ENCODE measurements around the gene TOMT.
A peak's percentile ranks its signal among the peaks of the same experiment; 100 is the strongest.

The TOMT gene

GRCh38 chr11:72112978-72113808 lies 7.5 kb downstream of the TOMT start:
- in situ Hi-C loops (cut with HindIII; ENCODE audit: low pct_ligation_motif_present, low sequenced_read_pairs) = no loop called here
- peak overlapping the region; percentile 80 for H3K4me3 ChIP-seq (ENCODE audit: low read depth, low read length)
- no peaks in the 10 kb centered on the region for H3K36me3 ChIP-seq (replicated peaks)
- no peak for DNase-seq
- peak overlapping the region; percentile 99 for H3K27ac ChIP-seq
- TF ChIP-seq, protein P1, sequence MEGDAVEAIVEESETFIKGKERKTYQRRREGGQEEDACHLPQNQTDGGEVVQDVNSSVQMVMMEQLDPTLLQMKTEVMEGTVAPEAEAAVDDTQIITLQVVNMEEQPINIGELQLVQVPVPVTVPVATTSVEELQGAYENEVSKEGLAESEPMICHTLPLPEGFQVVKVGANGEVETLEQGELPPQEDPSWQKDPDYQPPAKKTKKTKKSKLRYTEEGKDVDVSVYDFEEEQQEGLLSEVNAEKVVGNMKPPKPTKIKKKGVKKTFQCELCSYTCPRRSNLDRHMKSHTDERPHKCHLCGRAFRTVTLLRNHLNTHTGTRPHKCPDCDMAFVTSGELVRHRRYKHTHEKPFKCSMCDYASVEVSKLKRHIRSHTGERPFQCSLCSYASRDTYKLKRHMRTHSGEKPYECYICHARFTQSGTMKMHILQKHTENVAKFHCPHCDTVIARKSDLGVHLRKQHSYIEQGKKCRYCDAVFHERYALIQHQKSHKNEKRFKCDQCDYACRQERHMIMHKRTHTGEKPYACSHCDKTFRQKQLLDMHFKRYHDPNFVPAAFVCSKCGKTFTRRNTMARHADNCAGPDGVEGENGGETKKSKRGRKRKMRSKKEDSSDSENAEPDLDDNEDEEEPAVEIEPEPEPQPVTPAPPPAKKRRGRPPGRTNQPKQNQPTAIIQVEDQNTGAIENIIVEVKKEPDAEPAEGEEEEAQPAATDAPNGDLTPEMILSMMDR (IDR thresholded peaks at IDR 0.05; ENCODE audit: low read depth, low read length, missing control alignments) = no peak
- no peaks in the 10 kb centered on the region for H3K27me3 ChIP-seq (replicated peaks)

GRCh38 chr11:72114570-72114969 lies 8.8 kb downstream of the TOMT start:
- DNase-seq = no peak
- Histone ChIP-seq H3K36me3 (replicated peaks) (no peaks in the 10 kb centered on the region), H3K27me3 (replicated peaks) (no peaks in the 10 kb centered on the region), H3K27ac (no peak overlapping the region), H3K4me3 (ENCODE audit: low read depth, low read length) (no peak overlapping the region)
- in situ Hi-C loops (cut with HindIII; ENCODE audit: low pct_ligation_motif_present, low sequenced_read_pairs) = no loop called here
- TF ChIP-seq, protein P1 (IDR thresholded peaks at IDR 0.05; ENCODE audit: low read depth, low read length, missing control alignments) = no peak

DNA sequence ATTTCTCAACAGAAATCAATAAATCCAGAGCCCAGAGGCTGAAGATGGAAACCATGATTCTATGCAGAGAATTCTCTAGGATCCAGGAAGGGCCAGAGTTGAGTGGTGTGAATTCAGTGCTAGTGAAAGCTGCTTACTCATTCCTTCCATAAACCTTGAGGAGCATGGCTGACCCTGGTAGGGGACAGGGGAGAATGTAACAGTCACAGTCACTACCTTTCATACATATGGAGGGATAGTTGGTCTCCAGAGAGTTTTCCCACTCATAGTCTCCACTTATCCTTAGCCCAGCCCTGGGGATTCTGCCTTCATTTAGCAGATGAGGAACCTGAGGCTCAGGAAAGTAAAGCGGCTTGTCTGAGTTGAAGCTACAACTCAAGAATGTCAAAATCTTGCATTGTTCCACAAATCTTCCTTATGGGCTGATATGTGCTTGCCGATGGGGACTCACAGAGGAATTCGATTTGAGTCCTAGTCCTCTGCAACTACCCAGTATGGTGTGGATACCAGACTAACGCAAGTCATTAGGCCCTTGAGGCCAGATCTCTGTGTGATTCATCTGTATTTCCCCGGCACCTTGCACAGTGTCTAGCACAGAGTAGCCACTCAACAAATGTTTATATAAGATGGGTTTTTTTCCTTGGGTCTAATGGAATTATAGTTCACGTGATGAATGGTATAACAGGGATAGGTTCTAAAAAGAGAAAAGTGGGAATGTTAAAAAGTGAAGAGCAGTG lies 10.5 kb downstream of the TOMT start:
- no peaks in the 10 kb centered on the region for H3K27me3 ChIP-seq (replicated peaks)
- H3K36me3 ChIP-seq (replicated peaks) = no peaks in the 10 kb centered on the region
- no peak overlapping the region for H3K27ac ChIP-seq
- TF ChIP-seq, protein P1 (IDR thresholded peaks at IDR 0.05; ENCODE audit: low read depth, low read length, missing control alignments) = no peak
- H3K4me3 ChIP-seq (ENCODE audit: low read depth, low read length) = no peak overlapping the region
- DNase-seq = no peak
- in situ Hi-C loops (cut with HindIII; ENCODE audit: low pct_ligation_motif_present, low sequenced_read_pairs) = no loop called here

- Histone ChIP-seq H3K27ac (no peak overlapping the region), H3K27me3 (replicated peaks) (no peaks in the 10 kb centered on the region), H3K36me3 (replicated peaks) (no peaks in the 10 kb centered on the region), H3K4me3 (ENCODE audit: low read depth, low read length) (no peak overlapping the region)
- TF ChIP-seq, protein P1 (IDR thresholded peaks at IDR 0.05; ENCODE audit: low read depth, low read length, missing control alignments) = no peak
- in situ Hi-C loops (cut with HindIII; ENCODE audit: low pct_ligation_motif_present, low sequenced_read_pairs) = no loop called here
- DNase-seq = no peak
These were observed 13.5 kb downstream of the TOMT start for GRCh38 chr11:72119198-72119597.

- H3K4me3 ChIP-seq (ENCODE audit: low read depth, low read length) = no peak overlapping the region
- H3K36me3 ChIP-seq (replicated peaks) = no peaks in the 10 kb centered on the region
- no peak overlapping the region for H3K27ac ChIP-seq
- H3K27me3 ChIP-seq (replicated peaks) = no peaks in the 10 kb centered on the region
- TF ChIP-seq, protein P1 (IDR thresholded peaks at IDR 0.05; ENCODE audit: low read depth, low read length, missing control alignments) = no peak
- in situ Hi-C loops (cut with HindIII; ENCODE audit: low pct_ligation_motif_present, low sequenced_read_pairs) = no loop called here
- no peak for DNase-seq
These were observed 15.2 kb downstream of the TOMT start for GRCh38 chr11:72120930-72121329.

Measured in brain microvascular endothelial cell (primary cell).